ENCODE data around the gene OXTR. TPM values are rescaled to one million over a fixed set of nuclear protein-coding genes. Genes with fewer than 3 reads are reported as not detected.

Gene OXTR
- total and polyA plus RNA-seq, 2 of the 13 experiments (the other 11 are each of a cell fraction or from before 2014, with no cell fraction given): 0.36 to 0.95 TPM

DNA sequence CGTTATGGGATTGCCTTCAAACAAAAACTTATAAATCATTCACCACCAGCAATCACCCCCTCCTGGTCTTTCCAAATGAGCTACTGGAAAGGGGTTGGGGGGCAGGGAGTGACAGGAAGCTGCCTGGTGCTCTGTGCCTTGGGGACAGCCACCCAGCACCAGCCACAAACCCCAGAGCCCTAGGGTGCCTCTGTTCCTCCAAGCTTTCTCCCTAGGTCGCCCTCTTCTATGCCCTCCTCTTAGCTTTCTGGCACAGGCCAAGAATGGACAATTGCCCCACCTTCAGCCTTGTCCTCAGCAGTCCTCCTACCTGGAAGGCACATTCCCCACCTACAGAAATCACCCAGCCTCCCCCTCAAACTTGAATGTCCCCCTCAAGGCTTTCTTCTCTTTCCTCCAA lies 3.3 kb downstream of the OXTR start:
- Histone ChIP-seq H3K4me2 (ENCODE audit: low read depth, low read length) (no peak overlapping the region), H3K36me3 (replicated peaks in 1 of 2; ENCODE audit: control insufficient read depth in 1 of 2, insufficient read depth in 2 of 2, low read length in 2 of 2) (no peaks in the 10 kb centered on the region), H3K27me3 (ENCODE audit: control insufficient read depth in 1 of 2, insufficient read depth in 2 of 2, low read length in 2 of 2) (peaks cover 0 to 9% of the 10 kb centered on the region in 2 experiments; a peak in 2 of 5 replicates), H3K27ac (ENCODE audit: extremely low read length, insufficient read depth, low read length) (no peak overlapping the region), H3K79me2 (ENCODE audit: insufficient read depth, low read length) (no peaks in the 10 kb centered on the region), H4K20me1 (ENCODE audit: insufficient read depth, low read length) (no peaks in the 10 kb centered on the region), H3K4me3 (replicated peaks in 1 of 3; ENCODE audit: insufficient read depth in 1 of 3, low read depth in 2 of 3, low read length in 3 of 3) (no peak overlapping the region), H3K9me3 (ENCODE audit: low read length) (no peaks in the 10 kb centered on the region), H3K4me1 (ENCODE audit: insufficient read depth, low read length) (peaks cover 38% of the 10 kb centered on the region), H3K9ac (ENCODE audit: insufficient read depth, low read depth, low read length) (no peak overlapping the region), H2AFZ (ENCODE audit: low read length) (no peak overlapping the region)
- 39% methylated on average over 2 of the region's 2 CpGs for WGBS (ENCODE audit: low lambda C conversion rate)
- no peak for TF ChIP-seq ZNF263 (CRISPR knock-in tag; IDR thresholded peaks at IDR 0.05)
- no peak for TF ChIP-seq SYNCRIP (IDR thresholded peaks at IDR 0.05; ENCODE audit: insufficient read depth, low read depth, low read length)
- TF ChIP-seq, protein P1, sequence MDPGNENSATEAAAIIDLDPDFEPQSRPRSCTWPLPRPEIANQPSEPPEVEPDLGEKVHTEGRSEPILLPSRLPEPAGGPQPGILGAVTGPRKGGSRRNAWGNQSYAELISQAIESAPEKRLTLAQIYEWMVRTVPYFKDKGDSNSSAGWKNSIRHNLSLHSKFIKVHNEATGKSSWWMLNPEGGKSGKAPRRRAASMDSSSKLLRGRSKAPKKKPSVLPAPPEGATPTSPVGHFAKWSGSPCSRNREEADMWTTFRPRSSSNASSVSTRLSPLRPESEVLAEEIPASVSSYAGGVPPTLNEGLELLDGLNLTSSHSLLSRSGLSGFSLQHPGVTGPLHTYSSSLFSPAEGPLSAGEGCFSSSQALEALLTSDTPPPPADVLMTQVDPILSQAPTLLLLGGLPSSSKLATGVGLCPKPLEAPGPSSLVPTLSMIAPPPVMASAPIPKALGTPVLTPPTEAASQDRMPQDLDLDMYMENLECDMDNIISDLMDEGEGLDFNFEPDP (CRISPR knock-in tag; conservative IDR thresholded peaks at IDR 0.05): no peak
- TF ChIP-seq ZNF138 (CRISPR knock-in tag; IDR thresholded peaks at IDR 0.05; ENCODE audit: low read depth): no peak
- TF ChIP-seq NBN (conservative IDR thresholded peaks at IDR 0.05): no peak
- TF ChIP-seq MIXL1 (CRISPR knock-in tag; IDR thresholded peaks at IDR 0.05): no peak
- no peak for TF ChIP-seq ZSCAN25 (CRISPR knock-in tag; IDR thresholded peaks at IDR 0.05)
- no peak for TF ChIP-seq ZKSCAN8 (CRISPR knock-in tag; IDR thresholded peaks at IDR 0.05; ENCODE audit: borderline replicate concordance)
- TF ChIP-seq ZNF674 (CRISPR knock-in tag; IDR thresholded peaks at IDR 0.05; ENCODE audit: low read depth): no peak
- no peak for TF ChIP-seq PCBP1 (IDR thresholded peaks at IDR 0.05; ENCODE audit: borderline replicate concordance, low read depth, low read length)
- no peak for DNase-seq (ENCODE audit: low spot score)
- in situ Hi-C loops (cut with HindIII; ENCODE audit: extremely low pct_ligation_motif_present, low pct_unique_long_range_greater_than_20kb) (no loop called here), intact Hi-C loops (cut with micrococcal nuclease; ENCODE audit: unreplicated experiment) (no loop called here)
- no peak for FAIRE-seq
- no peak for ATAC-seq
- ChIA-PET POLR2A (no interaction called here), CTCF (ENCODE audit: low intra/inter-chr PET ratio, low total read pairs) (interaction anchor here (1.1 kb wide), 1 partner anchor 10 kb away, joined by 3 read pairs; no protein-coding TSS in a partner anchor)
- BruUV-seq (replicated peaks): no TSS peak
